Right atrium auricular region (tissue), 2 donors: ENCODE results near the gene FAM9C. TPM values are rescaled to one million over a fixed set of nuclear protein-coding genes. Genes with fewer than 3 reads are reported as not detected.
"Not testable (repeated sequence)": the region's sequence is repeated elsewhere in the genome, so short reads cannot be mapped to it uniquely, and the experiment has no call there.

Experiments used
- DNase-seq: peaks from one replicate; pipeline ENCODE4 v3.0.0-alpha.2; 2019; ENCODE audit warnings: low spot score
- H3K27ac ChIP-seq, 2 donors: fragments of 200-600 bp; sonication (generic); 1 replicate in 1 of 2; 2 replicates in 1 of 2; pipeline ENCODE4 v1.5.1; 2016 to 2019
- H3K27me3 ChIP-seq, 2 donors: fragments of 200-600 bp; sonication (generic); one replicate each; pipeline versions ENCODE4 v1.5.1 to v1.6.0; 2017 to 2019
- H3K36me3 ChIP-seq: fragments of 200-600 bp; sonication (generic); one replicate; pipeline ENCODE4 v1.5.1; 2016
- H3K4me1 ChIP-seq, 2 donors: fragments of 200-600 bp; sonication (generic); one replicate each; pipeline versions ENCODE4 v1.5.1 to v1.6.0; 2017 to 2019
- H3K4me3 ChIP-seq, 2 donors: fragments of 200-600 bp; sonication (generic); 1 replicate in 1 of 2; 2 replicates in 1 of 2; pipeline ENCODE4 v1.5.1; 2017 to 2019; ENCODE audit warnings: mild to moderate bottlenecking in 1 of 2, moderate library complexity in 1 of 2
- H3K9me3 ChIP-seq, 2 donors: fragments of 200-600 bp; sonication (generic); one replicate each; pipeline ENCODE4 v1.5.1; 2019
- CTCF ChIP-seq, 2 donors: fragments of 200-600 bp; sonication (generic); IDR thresholded peaks; one replicate each; pipeline ENCODE4 v1.5.1; 2019; ENCODE audit warnings: antibody characterized with exemption in 2 of 2
- total RNA-seq, 2 donors: library from RNA; depleted of rRNA; stranded (reverse); fragments of >200 nt; gene quantifications; one replicate each; pipeline ENCODE4 v1.1.0, GENCODE V29; 2016

The FAM9C gene
- total RNA-seq, 2 donors from 2014 or later: not detected

DNA sequence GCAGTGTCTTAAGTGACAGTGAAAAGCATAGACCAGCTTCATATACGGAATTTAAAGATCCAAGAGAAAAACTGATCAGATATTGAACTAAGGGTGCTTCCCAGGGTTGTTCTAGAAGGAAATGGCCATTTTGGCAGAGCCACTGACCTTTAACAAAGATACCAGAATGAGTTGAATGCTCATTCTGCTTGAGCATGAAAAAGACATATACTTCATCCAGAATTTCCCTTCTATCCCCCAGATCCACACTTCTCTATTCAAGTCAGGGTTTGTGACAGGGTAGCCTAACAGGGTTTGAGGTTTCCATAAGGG is 45.6 kb upstream of the FAM9C start:
- no peak for DNase-seq
- H3K9me3 ChIP-seq: peaks cover 0 to 6% of the 10 kb centered on the region in 2 donors
- H3K27ac ChIP-seq: peak overlapping the region in 1 of 2 donors; percentile 64
- TF ChIP-seq CTCF (IDR thresholded peaks at IDR 0.05): no peak
- H3K4me3 ChIP-seq: no peak overlapping the region
- no peaks in the 10 kb centered on the region for H3K36me3 ChIP-seq
- H3K27me3 ChIP-seq: no peaks in the 10 kb centered on the region
- peaks cover 0 to 11% of the 10 kb centered on the region in 2 donors for H3K4me1 ChIP-seq

GRCh38 chrX:13088156-13088487 is 43.7 kb upstream of the FAM9C start:
- DNase-seq: no peak
- no peaks in the 10 kb centered on the region for H3K27me3 ChIP-seq
- H3K36me3 ChIP-seq: no peaks in the 10 kb centered on the region
- H3K27ac ChIP-seq: no peak overlapping the region
- TF ChIP-seq CTCF (IDR thresholded peaks at IDR 0.05): no peak
- H3K4me3 ChIP-seq: no peak overlapping the region
- peaks cover 0 to 5% of the 10 kb centered on the region in 2 donors for H3K9me3 ChIP-seq
- no peaks in the 10 kb centered on the region for H3K4me1 ChIP-seq

- no peaks in the 10 kb centered on the region for H3K4me1 ChIP-seq
- TF ChIP-seq CTCF (IDR thresholded peaks at IDR 0.05): no peak
- no peaks in the 10 kb centered on the region for H3K36me3 ChIP-seq
- H3K9me3 ChIP-seq: no peaks in the 10 kb centered on the region
- no peak overlapping the region for H3K4me3 ChIP-seq
- no peaks in the 10 kb centered on the region for H3K27me3 ChIP-seq
- no peak overlapping the region for H3K27ac ChIP-seq
- DNase-seq: no peak
These were observed 43.1 kb upstream of the FAM9C start for GRCh38 chrX:13087322-13088155.

- not testable (repeated sequence) for DNase-seq, H3K27ac ChIP-seq, H3K4me1 ChIP-seq
These were observed 42.4 kb upstream of the FAM9C start for GRCh38 chrX:13086793-13087321.

DNA sequence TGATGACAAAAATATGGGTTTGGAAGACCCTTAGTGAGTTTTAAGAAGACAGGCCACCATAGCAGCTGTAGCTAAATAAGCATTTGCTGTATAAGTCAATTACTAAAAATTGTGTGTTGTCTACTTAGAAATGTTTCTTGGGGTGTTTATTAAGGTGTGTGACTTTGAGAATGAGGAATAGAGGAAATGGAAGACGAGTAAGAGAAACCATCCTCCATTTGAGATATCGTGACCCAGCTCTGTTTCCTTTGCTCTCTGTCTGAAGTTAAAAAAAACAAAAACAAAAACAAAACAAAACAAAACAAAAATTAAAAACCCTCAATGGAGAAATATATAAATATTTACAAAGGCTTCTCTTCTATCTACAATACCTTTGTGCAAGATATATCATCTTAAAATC is 41.7 kb upstream of the FAM9C start:
- no peak for DNase-seq
- no peak overlapping the region for H3K4me3 ChIP-seq
- no peaks in the 10 kb centered on the region for H3K27me3 ChIP-seq
- TF ChIP-seq CTCF (IDR thresholded peaks at IDR 0.05): no peak
- H3K4me1 ChIP-seq: no peaks in the 10 kb centered on the region
- H3K27ac ChIP-seq: no peak overlapping the region
- H3K36me3 ChIP-seq: no peaks in the 10 kb centered on the region
- H3K9me3 ChIP-seq: no peaks in the 10 kb centered on the region

More at GRCh38 chrX:13086793-13087321, 42.4 kb upstream of the FAM9C start:
- H3K36me3 ChIP-seq, H3K4me3 ChIP-seq, H3K27me3 ChIP-seq, H3K9me3 ChIP-seq: not testable (repeated sequence)

- no peak for DNase-seq
- no peaks in the 10 kb centered on the region for H3K9me3 ChIP-seq
- H3K27me3 ChIP-seq: no peaks in the 10 kb centered on the region
- no peak overlapping the region for H3K27ac ChIP-seq
- no peak overlapping the region for H3K4me3 ChIP-seq
- TF ChIP-seq CTCF (IDR thresholded peaks at IDR 0.05): no peak
- H3K4me1 ChIP-seq: no peaks in the 10 kb centered on the region
- H3K36me3 ChIP-seq: no peaks in the 10 kb centered on the region
These were observed 41.1 kb upstream of the FAM9C start for GRCh38 chrX:13085526-13085925.
